H1 (cell line): ENCODE results near the gene SAMD7.

Experiments
- CHD1 ChIP-seq: IDR thresholded peaks from 2 replicates; pipeline ENCODE4 v1.6.1; 2012; ENCODE audit warnings: low read depth, low read length, improper control_type of control experiment
- CTCF ChIP-seq, 3 experiments: IDR thresholded peaks; 1 replicate in 2 of 3; 2 replicates in 1 of 3; pipeline versions ENCODE4 v1.5.1 to v1.6.1; 2011; ENCODE audit warnings: low read length in 3 of 3, mild to moderate bottlenecking in 3 of 3, inconsistent platforms in 2 of 3, low read depth in 1 of 3, moderate library complexity in 1 of 3; ENCODE audit not compliant: insufficient read depth in 1 of 3; ENCODE audit errors: control extremely low read depth in 1 of 3
- EZH2 ChIP-seq: fragments of 200-600 bp; sonication (generic); IDR thresholded peaks from 2 replicates; pipeline ENCODE4 v1.7.1; 2012; ENCODE audit warnings: low read depth, mild to moderate bottlenecking, moderate library complexity, low read length, inconsistent platforms; ENCODE audit not compliant: severe bottlenecking
- SP2 ChIP-seq: IDR thresholded peaks from 2 replicates; pipeline ENCODE4 v1.6.1; 2012; ENCODE audit warnings: mild to moderate bottlenecking, low read length, inconsistent platforms
- ZNF274 ChIP-seq: IDR thresholded peaks from 2 replicates; pipeline ENCODE4 v1.7.0; 2012; ENCODE audit warnings: low read length, borderline replicate concordance; ENCODE audit errors: extremely low read depth

DNA sequence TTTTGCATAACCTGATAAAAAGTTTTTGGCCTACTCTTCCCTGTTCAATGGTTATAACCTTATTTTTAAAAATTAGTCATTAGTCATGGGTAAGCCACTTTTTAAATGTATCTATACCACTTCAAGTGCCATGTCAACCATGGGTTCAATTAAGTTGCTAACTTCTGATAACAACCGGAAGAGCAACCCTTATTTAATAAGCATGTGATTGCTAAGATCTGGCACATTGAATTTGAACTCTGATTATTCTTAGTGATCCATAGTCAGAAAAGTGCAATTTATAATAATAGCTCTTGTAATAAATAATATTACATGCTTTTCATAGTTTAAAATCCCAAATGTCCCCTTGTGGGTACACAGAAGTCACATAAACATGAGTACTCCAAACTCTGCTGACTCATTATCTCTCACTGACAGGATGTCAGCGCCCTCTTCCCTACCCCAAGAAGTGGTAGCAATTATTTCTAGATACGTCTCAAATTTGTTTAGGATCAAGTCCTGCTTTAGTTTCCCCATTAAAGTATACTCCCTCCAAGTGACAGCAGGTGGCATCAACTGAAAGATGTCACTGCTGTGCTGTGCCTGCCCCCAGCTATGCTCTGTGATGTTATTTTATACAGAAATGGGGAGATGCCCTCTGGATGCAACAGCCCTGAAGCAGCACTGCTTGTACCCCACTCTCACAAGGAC, 18.6 kb downstream of the SAMD7 start:
- TF ChIP-seq CTCF (IDR thresholded peaks at IDR 0.05; ENCODE audit: control extremely low read depth in 1 of 3, insufficient read depth in 1 of 3, low read depth in 1 of 3, low read length in 3 of 3) = no peak
- no peak for TF ChIP-seq EZH2
- no peak for TF ChIP-seq SP2
- no peak for TF ChIP-seq ZNF274
- TF ChIP-seq CHD1 = no peak
